OCI-LY7 (cell line): ENCODE measurements around the gene TSHZ3.

ENCODE experiments used
- CTCF ChIP-seq: fragments of 200-600 bp; sonication (generic); conservative IDR thresholded peaks from 2 replicates; pipeline ENCODE4 v1.5.1; 2014; ENCODE audit warnings: mild to moderate bottlenecking, antibody characterized with exemption, low read length, moderate library complexity, mixed read lengths
- EZH2phosphoT487 ChIP-seq: fragments of 200-600 bp; sonication (generic); IDR thresholded peaks from 2 replicates; pipeline ENCODE4 v1.6.1; 2018; ENCODE audit warnings: low read depth, borderline replicate concordance, mild to moderate bottlenecking, mixed run types, antibody characterized with exemption, low read length, moderate library complexity, mixed read lengths

DNA sequence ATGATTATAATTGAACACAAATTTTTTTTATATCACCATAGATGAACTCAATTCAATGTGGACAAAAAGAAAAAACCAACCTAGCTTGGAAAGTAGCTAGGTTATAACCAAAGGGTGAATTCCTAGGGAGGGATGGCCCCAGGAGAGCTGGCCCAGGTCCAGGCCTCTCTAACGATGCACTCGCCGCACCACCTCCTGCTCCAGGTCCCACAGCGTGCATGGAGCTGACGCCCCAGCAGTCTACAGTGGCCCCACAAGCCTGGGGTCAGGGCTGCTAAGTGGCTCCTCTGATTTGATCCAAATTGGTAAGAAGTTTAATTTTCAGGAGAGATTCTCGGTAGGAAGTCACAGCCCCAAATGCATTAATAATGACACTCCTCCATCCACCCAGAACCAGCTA, 48.8 kb downstream of the TSHZ3 start:
- TF ChIP-seq CTCF (no peak), EZH2phosphoT487 (no peak)
